SHP77 (cell line): ENCODE results near the gene SCEL.
"Not testable (repeated sequence)": the region's sequence is repeated elsewhere in the genome, so short reads cannot be mapped to it uniquely, and the experiment has no call there.

Experiments used
- DNase-seq, 2 experiments: peaks; one replicate each; lab custom pipeline; 2025; lab: John Stamatoyannopoulos, UW

The SCEL gene

DNA sequence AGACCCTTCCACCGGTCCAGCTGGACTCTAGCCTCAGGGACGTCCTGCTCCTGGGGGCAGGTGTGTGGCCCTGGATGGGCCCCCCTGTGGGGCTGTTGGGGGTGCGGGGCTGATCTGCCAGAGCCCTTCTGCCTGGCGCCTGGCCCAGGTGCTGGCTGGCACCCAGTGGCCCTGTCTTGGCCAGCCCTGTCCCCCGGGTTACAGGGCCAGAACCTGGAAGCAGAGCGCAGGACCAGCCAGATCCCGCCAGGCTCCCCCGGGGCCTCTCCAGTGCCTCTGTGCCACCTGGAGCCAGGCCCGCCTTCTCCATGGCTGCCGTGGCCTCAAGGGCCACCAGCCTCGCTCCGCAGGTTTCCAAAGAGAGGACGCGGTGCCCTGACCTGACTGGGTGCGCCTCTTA lies 127.3 kb downstream of the SCEL start:
- DNase-seq: not testable (repeated sequence)

DNA sequence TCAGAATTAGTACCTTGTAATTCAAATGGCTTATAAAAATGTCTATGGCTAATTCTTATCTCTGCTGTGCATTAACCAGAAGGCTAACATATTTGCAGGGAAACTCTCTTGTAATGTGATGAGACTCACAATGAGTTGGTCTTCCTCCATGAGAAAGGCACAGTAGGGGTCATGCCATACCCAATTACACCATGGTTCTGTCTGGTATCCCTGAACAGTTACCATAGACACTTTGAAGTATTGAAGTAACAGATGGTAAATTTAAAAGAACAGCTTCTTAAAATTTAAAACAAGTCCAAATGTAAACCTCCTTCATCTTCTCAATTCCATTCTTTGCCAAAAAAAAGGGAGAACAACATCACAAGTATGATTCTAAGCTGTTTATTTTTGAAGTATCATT lies 139.3 kb downstream of the SCEL start:
- DNase-seq: no peak

DNA sequence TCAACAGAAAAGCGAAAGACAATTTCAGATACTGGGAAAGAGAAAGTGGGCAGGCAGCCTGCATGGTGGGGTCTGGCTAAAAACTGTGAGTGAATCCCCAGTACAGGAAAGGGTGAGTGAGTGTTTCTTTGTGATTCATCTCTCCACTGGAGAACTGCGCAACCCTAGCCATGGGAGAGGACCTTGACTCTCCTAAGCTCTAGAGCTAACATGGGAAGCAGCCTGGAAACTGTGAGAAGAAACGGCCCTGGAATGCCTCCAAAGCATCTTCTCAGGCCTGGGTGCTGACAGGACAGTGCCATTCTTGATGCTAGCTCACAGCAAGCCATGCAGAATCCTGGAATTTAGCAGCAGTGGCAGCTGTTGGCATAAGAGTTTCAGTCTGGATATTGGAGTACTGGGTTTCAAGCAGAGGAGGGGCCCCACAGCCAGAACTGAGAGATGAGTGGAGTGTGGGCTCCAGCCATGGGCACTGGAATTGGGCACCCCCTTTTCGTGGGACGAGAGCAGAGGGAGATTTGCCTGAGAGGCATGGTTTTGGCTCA lies 143.3 kb downstream of the SCEL start:
- DNase-seq: no peak

DNA sequence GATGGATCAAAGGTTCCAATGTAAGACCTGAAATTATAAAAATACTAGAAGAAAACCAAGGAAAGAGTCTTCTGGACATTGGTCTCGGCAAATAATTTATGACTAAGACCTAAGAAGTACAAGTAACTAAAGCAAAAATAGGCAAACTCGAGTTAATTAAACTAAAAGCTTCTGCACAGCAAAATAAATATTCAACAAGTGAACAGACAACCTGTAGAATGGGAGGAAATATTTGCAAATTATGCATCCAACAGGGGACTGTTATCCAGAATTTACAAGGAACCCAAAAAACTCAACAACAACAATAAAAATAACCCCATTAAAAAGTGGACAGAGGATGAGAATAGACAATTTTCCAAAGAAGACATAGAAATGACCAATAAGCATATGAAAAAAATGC lies 152.3 kb downstream of the SCEL start:
- DNase-seq: no peak

DNA sequence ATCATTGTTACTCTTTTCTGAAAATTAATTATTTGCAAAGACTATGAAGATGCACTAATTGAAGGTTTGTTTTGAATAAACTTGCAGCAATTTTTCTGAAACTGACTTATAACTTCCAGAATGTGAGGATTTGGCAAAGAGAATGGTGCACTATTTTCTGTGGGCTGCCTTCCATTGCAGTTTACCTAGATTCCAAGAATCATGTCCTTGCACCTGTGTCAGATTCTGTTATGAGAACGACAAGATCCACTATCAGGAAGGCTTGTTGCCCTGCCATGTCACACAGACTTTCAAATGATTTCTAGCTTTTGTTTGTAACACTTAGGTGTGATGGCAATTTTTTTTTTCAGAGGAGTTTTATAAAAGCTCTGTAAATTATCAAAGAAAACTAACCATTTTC lies 156.4 kb downstream of the SCEL start:
- no peak for DNase-seq

DNA sequence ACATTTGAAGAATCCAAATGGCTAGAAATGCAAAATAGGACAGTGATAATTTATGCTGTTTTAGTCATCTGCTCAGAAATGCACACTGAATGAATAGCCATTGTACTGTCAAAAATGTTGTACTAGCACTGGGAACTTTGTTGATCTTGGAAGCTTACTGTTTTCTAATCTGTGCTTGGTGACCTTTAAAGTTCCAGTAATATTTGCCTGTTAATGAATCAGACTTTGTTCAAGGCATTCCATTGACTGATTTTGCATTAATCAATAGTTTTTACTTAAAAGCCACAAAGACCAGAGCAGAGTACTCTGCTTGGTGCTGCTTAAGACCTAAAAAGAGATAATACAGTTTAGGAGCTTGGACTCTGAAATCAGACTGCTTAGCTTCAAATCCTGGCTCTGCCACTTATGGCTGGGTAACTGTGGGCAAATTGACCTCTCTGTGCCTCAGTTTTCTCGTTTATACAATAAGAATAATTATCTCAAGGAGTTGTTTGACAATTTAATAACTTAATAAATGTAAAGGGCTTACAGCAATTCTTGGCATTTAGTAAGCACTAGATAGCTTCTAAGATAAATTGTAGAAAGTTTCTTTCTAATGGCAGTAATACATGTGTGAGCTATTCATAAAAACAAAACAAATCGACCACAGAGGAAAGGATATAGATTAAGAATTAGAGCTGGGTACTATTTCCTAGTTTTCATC lies 157.4 kb downstream of the SCEL start:
- no peak for DNase-seq

DNA sequence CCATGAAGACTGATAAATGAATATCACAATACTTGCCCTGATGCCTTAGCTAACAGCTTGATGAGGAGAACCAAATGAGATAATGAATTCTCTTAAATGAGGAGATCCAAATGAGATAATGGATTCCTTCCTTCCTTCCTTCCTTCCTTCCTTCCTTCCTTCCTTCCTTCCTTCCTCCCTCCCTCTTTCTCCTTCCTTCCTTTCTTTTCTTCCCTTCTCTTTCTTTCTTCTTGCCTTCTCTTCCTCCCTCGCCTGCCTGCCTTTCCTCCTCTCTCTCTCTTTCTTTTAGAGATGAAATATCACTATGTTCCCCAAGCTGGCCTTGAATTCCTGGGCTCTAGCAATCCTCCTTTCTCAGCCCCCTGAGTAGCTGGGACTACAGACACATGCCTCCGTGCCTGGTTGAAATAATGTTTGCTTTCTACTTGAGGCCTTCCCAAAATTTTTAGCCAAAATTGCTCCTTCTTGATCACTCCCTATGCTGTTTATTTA lies 158.0 kb downstream of the SCEL start:
- no peak for DNase-seq
